Panc1 (cell line): Measurements from ENCODE around the gene BEX4. TPM values are rescaled to one million over a fixed set of nuclear protein-coding genes. Genes with fewer than 3 reads are reported as not detected.

ENCODE experiments used
- ATAC-seq: fragments of 200-7000 bp; cut with Tn5 transposase; 2 replicates; pipeline ENCODE4 v1.9.1; 2020; ENCODE audit warnings: mild to moderate bottlenecking, moderate library complexity
- BruUV-seq: library from RNA; stranded (reverse); fragments of 400-500 nt; replicated peaks from 2 replicates; lab custom pipeline; 2021; lab: Mats Ljungman, UMichigan
- CTCF ChIA-PET: fragments of 300-600 bp; sonication (Branson Sonifier 250); formaldehyde crosslinking; loops from one replicate; lab custom pipeline; 2022; ENCODE audit warnings: antibody characterized with exemption; lab: Charles Lee
- POLR2A ChIA-PET: fragments of 300-600 bp; sonication (Branson Sonifier 250); formaldehyde crosslinking; loops from one replicate; lab custom pipeline; 2022; ENCODE audit warnings: antibody characterized with exemption; lab: Charles Lee
- DNase-seq: peaks from one replicate; pipeline ENCODE4 v3.0.0-alpha.2; 2010; ENCODE audit warnings: low read depth, low spot score
- H3K27ac ChIP-seq: 2 replicates; pipeline ENCODE4 v1.5.1; 2011; ENCODE audit warnings: mild to moderate bottlenecking, low read length, inconsistent platforms
- H3K27me3 ChIP-seq: fragments of 200-500 bp; sonication (Bioruptor generic); 2 replicates; pipeline ENCODE4 v1.6.0; 2014; ENCODE audit warnings: low read length, inconsistent platforms; ENCODE audit not compliant: control insufficient read depth, insufficient read depth
- H3K36me3 ChIP-seq: fragments of 200-500 bp; sonication (Bioruptor generic); 2 replicates; pipeline ENCODE4 v1.5.1; 2014; ENCODE audit warnings: inconsistent platforms, mild to moderate bottlenecking, low read length, moderate library complexity; ENCODE audit not compliant: control insufficient read depth, insufficient read depth
- H3K4me1 ChIP-seq: 2 replicates; pipeline ENCODE4 v1.5.1; 2011; ENCODE audit warnings: inconsistent platforms, mild to moderate bottlenecking, low read length, moderate library complexity; ENCODE audit not compliant: control insufficient read depth, insufficient read depth
- H3K4me3 ChIP-seq, 2 experiments: 2 replicates each; pipeline ENCODE4 v1.5.1; 2011 to 2012; ENCODE audit warnings: low read depth in 2 of 2, low read length in 2 of 2, mild to moderate bottlenecking in 2 of 2, inconsistent platforms in 1 of 2, moderate library complexity in 1 of 2
- H3K9me3 ChIP-seq: fragments of 200-500 bp; sonication (Bioruptor generic); 2 replicates; pipeline ENCODE4 v1.5.1; 2014; ENCODE audit warnings: low read depth, mild to moderate bottlenecking, inconsistent platforms, low read length, moderate library complexity; ENCODE audit not compliant: control insufficient read depth, insufficient read depth
- CTCF ChIP-seq: fragments of 450-650 bp; IDR thresholded peaks from 2 replicates; pipeline ENCODE4 v1.5.1; 2017; ENCODE audit warnings: mild to moderate bottlenecking
- POLR2AphosphoS5 ChIP-seq: IDR thresholded peaks from 2 replicates; pipeline ENCODE4 v1.6.1; 2012; ENCODE audit warnings: mild to moderate bottlenecking, low read depth, low read length, moderate library complexity
- REST ChIP-seq, 2 experiments: IDR thresholded peaks; 2 replicates each; pipeline ENCODE4 v1.6.1; 2011 to 2012; ENCODE audit warnings: low read depth in 2 of 2, control low read depth in 1 of 2, low read length in 1 of 2, mild to moderate bottlenecking in 1 of 2, moderate library complexity in 1 of 2; ENCODE audit not compliant: insufficient read depth in 1 of 2
- SIN3A ChIP-seq: IDR thresholded peaks from 2 replicates; pipeline ENCODE4 v1.6.1; 2012; ENCODE audit warnings: low read depth, mild to moderate bottlenecking, low read length, moderate library complexity, borderline replicate concordance; ENCODE audit not compliant: insufficient read depth
- TCF7L2 ChIP-seq: IDR thresholded peaks from 2 replicates; pipeline ENCODE4 v1.6.1; 2011; ENCODE audit warnings: mild to moderate bottlenecking, low read depth, low read length, inconsistent platforms
- in situ Hi-C: cut with HindIII; loops from 2 replicates; pipeline ENCODE4 v1.10.0; 2016; ENCODE audit warnings: low sequenced_read_pairs, low pct_unique_long_range_greater_than_20kb
- intact Hi-C: fragments of 100-400 bp; cut with micrococcal nuclease; formaldehyde crosslinking; loops from one replicate; pipeline ENCODE4 v1.10.0; 2022; ENCODE audit not compliant: unreplicated experiment
- total RNA-seq: library from RNA; stranded (reverse); gene quantifications from one replicate; pipeline ENCODE4 v1.2.1, GENCODE V29; 2021; ENCODE audit not compliant: unreplicated experiment

Gene BEX4
- total RNA-seq, 1 experiment from 2014 or later: 1.1 TPM

- Histone ChIP-seq H3K4me1 (no peaks in the 10 kb centered on the region), H3K4me3 (no peak overlapping the region), H3K36me3 (no peaks in the 10 kb centered on the region), H3K27me3 (peaks cover 2% of the 10 kb centered on the region; the same call in 1 of the 2 replicates), H3K9me3 (no peaks in the 10 kb centered on the region), H3K27ac (no peak overlapping the region)
- in situ Hi-C loops: no loop called here
- ChIA-PET CTCF (no interaction called here), POLR2A (no interaction called here)
- BruUV-seq: no TSS peak
- TF ChIP-seq CTCF (no peak), POLR2AphosphoS5 (no peak), SIN3A (no peak), REST (IDR thresholded peaks at IDR 0.05; ENCODE audit: insufficient read depth in 1 of 2, low read depth in 2 of 2, low read length in 1 of 2) (no peak), TCF7L2 (no peak)
- DNase-seq (no peak), ATAC-seq (no peak)
- intact Hi-C loops: no loop called here
These were observed 31.0 kb upstream of the BEX4 start for GRCh38 chrX:103183912-103184311.

GRCh38 chrX:103187953-103188475, 26.9 kb upstream of the BEX4 start:
- Histone ChIP-seq H3K4me1 (no peaks in the 10 kb centered on the region), H3K9me3 (no peaks in the 10 kb centered on the region), H3K36me3 (no peaks in the 10 kb centered on the region), H3K27ac (no peak overlapping the region), H3K27me3 (no peaks in the 10 kb centered on the region; the same call in 1 of the 2 replicates), H3K4me3 (no peak overlapping the region)
- no TSS peak for BruUV-seq
- TF ChIP-seq TCF7L2 (no peak), REST (IDR thresholded peaks at IDR 0.05; ENCODE audit: insufficient read depth in 1 of 2, low read depth in 2 of 2, low read length in 1 of 2) (no peak), CTCF (no peak), SIN3A (no peak), POLR2AphosphoS5 (no peak)
- POLR2A ChIA-PET: no interaction called here
- in situ Hi-C loops (no loop called here), intact Hi-C loops (no loop called here)
- CTCF ChIA-PET: no interaction called here
- DNase-seq: no peak
- ATAC-seq: no peak
